ENCODE measurements around the gene TBXA2R.
A peak's percentile ranks its signal among the peaks of the same experiment; 100 is the strongest.

Gene TBXA2R

GRCh38 chr19:3606690-3607289 lies at the start of gene TBXA2R:
TSS of gene TBXA2R (minus strand) at chr19:3606875. CDS start at chr19:3600634, 6,241 bp downstream.
- H3K9me3 Mint-ChIP-seq: no peaks in the 10 kb centered on the region
- H3K27ac Mint-ChIP-seq: peak within 1 kb of the TSS; percentile 22 to 46 (median 28)
- peak within 1 kb of the TSS; percentile 53 to 74 (median 64) for H3K4me3 Mint-ChIP-seq
- peaks cover 13% of the 10 kb centered on the region for H3K27me3 Mint-ChIP-seq (ENCODE audit: low read depth)
- peaks cover 8% of the 10 kb centered on the region for H3K4me1 Mint-ChIP-seq
- no peak for TF ChIP-seq CTCF (IDR thresholded peaks at IDR 0.05; ENCODE audit: unreplicated experiment in 3 of 3)
- peaks cover 6% of the 10 kb centered on the region for H3K36me3 Mint-ChIP-seq (ENCODE audit: low read depth)

GRCh38 chr19:3656073-3656746 lies 49.5 kb upstream of the TBXA2R start:
- Mint-ChIP-seq H3K27me3 (ENCODE audit: low read depth) (no peaks in the 10 kb centered on the region), H3K4me3 (no peak overlapping the region), H3K9me3 (no peaks in the 10 kb centered on the region), H3K4me1 (peaks cover 4% of the 10 kb centered on the region), H3K36me3 (ENCODE audit: low read depth) (peaks cover 23% of the 10 kb centered on the region), H3K27ac (no peak overlapping the region)
- TF ChIP-seq CTCF (IDR thresholded peaks at IDR 0.05; ENCODE audit: unreplicated experiment in 3 of 3): no peak

- Mint-ChIP-seq H3K36me3 (ENCODE audit: low read depth) (peaks cover 19% of the 10 kb centered on the region), H3K9me3 (no peaks in the 10 kb centered on the region), H3K4me3 (no peak overlapping the region), H3K27me3 (ENCODE audit: low read depth) (no peaks in the 10 kb centered on the region), H3K27ac (no peak overlapping the region), H3K4me1 (peaks cover under 1% of the 10 kb centered on the region)
- TF ChIP-seq CTCF (IDR thresholded peaks at IDR 0.05; ENCODE audit: unreplicated experiment in 3 of 3): no peak
Measured at GRCh38 chr19:3655402-3656072, 48.9 kb upstream of the TBXA2R start.

DNA sequence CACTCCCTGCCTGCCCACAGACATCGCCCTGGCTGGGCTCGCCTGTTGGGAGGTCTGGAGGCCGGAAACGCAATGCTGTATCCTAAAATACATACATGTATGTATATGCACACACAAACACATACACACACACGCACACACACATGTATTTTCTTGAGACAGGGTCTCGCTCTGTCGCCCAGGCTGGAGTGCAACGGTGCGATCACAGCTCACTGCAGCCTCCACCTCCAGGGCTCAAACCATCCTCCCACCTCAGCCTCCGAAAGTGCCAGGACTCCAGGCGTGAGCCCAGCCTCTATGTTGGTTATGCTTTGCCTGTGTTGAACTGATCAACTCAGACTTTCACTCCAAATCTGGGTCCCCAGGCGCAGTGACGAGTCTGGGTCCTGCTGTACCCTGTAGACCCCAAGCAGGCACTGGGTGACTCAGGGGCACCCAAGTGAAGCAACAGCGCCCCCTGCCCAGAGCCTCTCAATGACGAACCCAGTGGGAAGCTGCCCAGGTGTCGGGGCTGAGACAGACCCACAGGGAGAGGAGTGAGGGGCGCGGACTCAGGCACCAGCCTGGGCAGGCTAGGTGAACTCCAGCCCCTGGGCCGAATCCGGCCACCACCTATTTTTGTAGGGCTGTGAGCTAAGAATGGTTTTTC lies 47.3 kb upstream of the TBXA2R start:
- H3K36me3 Mint-ChIP-seq (ENCODE audit: low read depth): peaks cover 17% of the 10 kb centered on the region
- TF ChIP-seq CTCF (IDR thresholded peaks at IDR 0.05; ENCODE audit: unreplicated experiment in 3 of 3): no peak
- no peaks in the 10 kb centered on the region for H3K4me1 Mint-ChIP-seq
- H3K4me3 Mint-ChIP-seq: no peak overlapping the region
- no peaks in the 10 kb centered on the region for H3K9me3 Mint-ChIP-seq
- H3K27me3 Mint-ChIP-seq (ENCODE audit: low read depth): no peaks in the 10 kb centered on the region
- no peak overlapping the region for H3K27ac Mint-ChIP-seq

DNA sequence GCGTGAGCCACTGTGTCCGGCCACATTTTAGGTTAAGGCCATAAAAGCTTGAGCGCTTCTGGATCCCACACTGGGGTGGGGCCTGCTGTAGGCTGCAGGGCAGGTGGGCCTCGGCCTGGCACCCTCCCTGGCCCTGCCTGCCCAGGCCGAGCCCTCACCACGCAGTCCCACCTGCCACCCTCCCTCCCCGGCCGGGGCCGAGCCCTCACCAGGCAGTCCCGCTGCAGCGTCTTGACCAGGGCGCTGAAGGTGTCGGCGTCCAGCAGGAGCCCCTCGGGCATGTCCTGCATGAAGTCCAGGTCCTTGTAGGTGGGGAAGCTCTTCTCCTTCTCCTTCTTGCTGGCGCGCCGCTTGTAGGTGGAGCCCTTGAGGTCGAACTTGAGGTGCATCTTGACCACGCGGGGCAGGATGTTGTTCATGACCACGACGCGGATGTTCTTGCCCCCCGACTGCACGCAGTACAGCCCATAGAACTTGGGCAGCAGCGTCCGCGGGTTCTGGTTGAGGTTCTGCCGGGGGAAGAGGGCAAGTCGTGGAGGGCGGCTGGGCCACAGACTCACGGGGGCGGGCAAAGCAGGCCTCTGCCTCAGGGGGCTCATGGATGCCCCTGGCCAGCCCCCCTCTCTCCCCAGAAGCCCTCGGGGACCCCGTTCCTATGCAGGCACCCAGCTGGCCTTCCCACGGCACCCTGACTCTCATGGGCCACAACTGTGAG lies 46.6 kb upstream of the TBXA2R start:
- no peak for TF ChIP-seq CTCF (IDR thresholded peaks at IDR 0.05; ENCODE audit: unreplicated experiment in 3 of 3)
- Mint-ChIP-seq H3K4me3 (no peak overlapping the region), H3K4me1 (no peaks in the 10 kb centered on the region), H3K27me3 (ENCODE audit: low read depth) (no peaks in the 10 kb centered on the region), H3K27ac (no peak overlapping the region), H3K36me3 (ENCODE audit: low read depth) (peaks cover 17% of the 10 kb centered on the region), H3K9me3 (no peaks in the 10 kb centered on the region)

All from nephron (organoid).